SK-N-MC (cell line): ENCODE results near the gene KCNA10.

Experiments used
- EZH2 ChIP-seq: fragments of 200-600 bp; sonication (generic); IDR thresholded peaks from one replicate; pipeline ENCODE4 v1.6.1; 2017; ENCODE audit warnings: antibody characterized with exemption
- FOXP2 ChIP-seq: optimal IDR thresholded peaks from 2 replicates; pipeline ENCODE3; 2011; ENCODE audit warnings: mild to moderate bottlenecking, moderate library complexity; ENCODE audit not compliant: insufficient read depth; ENCODE audit errors: extremely low read length, control extremely low read depth
- POLR2AphosphoS5 ChIP-seq: IDR thresholded peaks from 2 replicates; pipeline ENCODE4 v1.6.1; 2012; ENCODE audit warnings: mild to moderate bottlenecking, low read depth, low read length, borderline replicate concordance

- no peak for TF ChIP-seq EZH2
- TF ChIP-seq POLR2AphosphoS5 = no peak
- no peak for TF ChIP-seq FOXP2
Measured at GRCh38 chr1:110545492-110545891, 26.5 kb upstream of the KCNA10 start.
